Activated CD4-positive, alpha-beta T cell treated with anti-CD3 and anti-CD28 coated beads, Interleukin-10, Interleukin-2, amounts not matched to agents 100 ng/mL and 50 ng/mL, durations not matched to agents 16 hours and 8 hours (primary cell): Measurements from ENCODE around the gene SUCNR1.
A peak's percentile ranks its signal among the peaks of the same experiment; 100 is the strongest.
"Not testable (repeated sequence)": the region's sequence is repeated elsewhere in the genome, so short reads cannot be mapped to it uniquely, and the experiment has no call there.

Experiments
- DNase-seq: peaks from one replicate; pipeline ENCODE4 v3.0.0-alpha.2; 2020

SUCNR1 gene, protein sequence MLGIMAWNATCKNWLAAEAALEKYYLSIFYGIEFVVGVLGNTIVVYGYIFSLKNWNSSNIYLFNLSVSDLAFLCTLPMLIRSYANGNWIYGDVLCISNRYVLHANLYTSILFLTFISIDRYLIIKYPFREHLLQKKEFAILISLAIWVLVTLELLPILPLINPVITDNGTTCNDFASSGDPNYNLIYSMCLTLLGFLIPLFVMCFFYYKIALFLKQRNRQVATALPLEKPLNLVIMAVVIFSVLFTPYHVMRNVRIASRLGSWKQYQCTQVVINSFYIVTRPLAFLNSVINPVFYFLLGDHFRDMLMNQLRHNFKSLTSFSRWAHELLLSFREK

DNA sequence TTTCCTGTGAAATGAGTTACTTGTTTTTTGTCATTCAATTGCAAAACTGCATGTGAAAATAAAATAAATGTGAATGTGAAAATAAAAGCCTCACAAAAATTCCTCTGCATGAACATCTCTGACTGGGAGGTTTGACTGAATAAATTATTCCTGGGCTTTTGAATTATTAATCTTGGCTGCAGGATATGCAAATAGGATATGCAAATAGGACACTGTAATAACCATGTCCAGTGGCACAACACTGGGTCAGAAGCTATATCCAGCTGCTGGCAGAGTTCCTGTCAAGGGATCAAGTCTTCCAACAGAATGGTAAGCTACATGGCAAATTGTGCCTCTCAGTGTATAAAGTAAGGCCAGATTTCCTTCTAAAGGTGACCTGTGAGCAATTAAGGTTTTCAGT lies at the start of gene SUCNR1:
Gene SUCNR1 (plus strand): TSS at position 246 of the 400 bp plus-strand sequence. CDS start 6,250 bp downstream, outside the sequence.
- DNase-seq = no peak

DNA sequence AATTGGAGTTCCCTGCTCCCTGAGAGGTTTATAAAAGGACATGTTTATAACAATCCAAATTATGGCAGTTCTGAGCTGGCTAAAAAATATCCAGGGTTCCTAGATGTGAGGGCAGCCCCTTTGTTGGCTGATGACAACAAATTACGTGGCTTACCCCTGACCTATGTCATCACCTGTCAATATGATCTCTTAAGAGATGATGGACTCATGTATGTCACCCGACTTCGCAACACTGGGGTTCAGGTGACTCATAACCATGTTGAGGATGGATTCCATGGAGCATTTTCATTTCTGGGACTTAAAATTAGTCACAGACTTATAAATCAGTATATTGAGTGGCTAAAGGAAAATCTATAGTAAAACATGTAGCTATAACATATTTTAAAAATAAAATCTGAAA lies 45.6 kb upstream of the SUCNR1 start:
- DNase-seq = no peak

DNA sequence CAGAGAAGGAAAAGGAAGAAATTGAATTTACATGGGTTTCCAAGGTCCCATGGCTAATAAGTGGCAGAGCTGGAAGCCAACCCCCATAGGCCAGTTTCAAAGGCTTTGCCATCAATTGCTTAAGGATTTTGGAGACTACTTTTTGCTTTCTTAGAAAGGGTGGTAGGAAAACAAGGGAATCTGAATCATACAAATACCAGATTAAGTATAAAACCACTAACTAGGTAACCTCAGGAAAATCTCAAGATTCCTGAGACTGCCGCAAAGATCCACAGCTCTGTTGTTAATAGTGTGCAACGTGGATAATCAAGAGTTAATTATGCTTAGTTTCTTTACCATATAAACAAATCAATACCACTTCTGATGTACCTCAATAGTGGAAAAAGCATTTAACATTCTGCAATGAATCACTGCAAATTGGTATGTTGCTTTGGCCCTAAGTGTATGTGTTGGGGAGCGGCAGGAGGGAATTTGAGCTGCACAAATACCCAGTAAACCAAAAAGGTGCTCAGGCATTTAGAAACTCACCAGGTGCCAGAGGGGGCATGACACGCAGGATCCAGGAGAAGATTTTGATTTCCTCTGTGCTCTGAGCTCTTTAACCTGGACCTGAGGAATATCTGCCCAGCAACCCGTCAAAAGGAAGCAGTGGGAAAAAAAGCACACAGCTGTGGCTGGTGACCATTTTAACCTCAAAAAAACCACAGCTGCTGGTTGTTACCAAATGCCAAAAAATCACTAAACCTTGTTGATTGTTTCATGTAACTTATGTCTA lies 37.5 kb upstream of the SUCNR1 start:
- no peak for DNase-seq

DNA sequence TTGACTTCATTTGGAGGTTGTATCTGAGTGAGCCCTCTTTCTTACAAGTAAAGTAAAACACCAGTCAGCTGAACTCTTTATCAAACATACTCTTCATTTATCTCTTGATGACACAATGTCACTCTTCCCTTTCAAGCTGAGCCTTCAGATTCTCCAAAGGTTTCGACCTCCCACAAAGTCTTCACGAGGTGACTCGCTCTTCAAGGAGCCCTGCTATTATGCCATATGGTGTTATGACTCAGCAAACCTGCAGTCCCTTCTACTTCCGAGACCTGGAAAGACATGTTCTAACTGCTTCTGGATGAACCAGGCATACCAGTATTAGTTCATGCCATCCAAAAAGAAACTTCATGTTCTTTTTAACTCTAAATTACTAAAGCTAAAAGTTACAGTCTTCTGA lies 36.4 kb upstream of the SUCNR1 start:
- peak; percentile 16 for DNase-seq

DNA sequence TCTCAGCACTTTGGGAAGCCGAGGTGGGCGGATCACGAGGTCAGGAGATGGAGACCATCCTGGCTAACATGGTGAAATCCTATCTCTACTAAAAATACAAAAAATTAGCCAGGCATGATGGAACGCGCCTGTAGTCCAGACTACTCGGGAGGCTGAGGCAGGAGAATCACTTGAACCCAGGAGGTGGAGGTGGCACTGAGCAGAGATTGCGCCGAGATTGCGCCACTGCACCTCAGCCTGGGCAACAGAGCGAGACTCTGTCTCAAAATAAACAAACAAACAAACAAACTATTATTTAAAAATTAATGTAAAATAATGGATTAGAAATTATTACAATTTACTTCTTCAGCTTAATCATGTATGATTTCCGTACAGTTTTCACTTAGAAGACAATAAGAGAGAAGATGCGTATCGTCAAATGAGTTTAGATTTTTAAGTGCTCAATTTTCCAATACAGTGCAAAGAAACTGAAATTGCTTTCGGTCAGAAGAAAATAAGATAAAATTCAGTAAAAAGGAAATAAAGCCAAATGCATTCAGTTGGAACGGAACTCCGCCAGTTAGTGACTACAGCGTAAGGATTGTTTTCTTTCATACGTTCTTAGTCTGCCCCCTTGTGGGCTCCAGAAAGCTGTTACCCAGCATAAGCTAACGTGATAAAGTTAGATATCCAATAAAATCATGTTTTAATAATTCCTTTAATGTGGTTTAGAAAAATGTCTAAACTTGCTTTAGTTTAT lies 34.7 kb upstream of the SUCNR1 start:
- peak; percentile 68 for DNase-seq

DNA sequence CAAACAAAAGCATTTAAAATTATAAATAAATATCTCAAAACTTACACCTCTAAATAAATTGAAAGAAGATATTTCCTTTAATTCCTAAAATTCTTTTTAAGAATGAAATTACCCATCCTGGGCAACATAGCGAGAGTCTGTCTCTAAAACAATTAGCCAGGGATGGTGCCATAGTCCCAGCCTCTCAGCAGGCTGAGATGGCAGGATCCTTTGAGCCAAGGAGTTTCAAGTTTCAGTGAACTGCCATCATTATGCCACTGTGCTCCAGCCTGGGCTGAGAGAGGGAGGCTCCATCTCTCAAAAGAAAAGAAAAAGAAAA lies 34.2 kb upstream of the SUCNR1 start:
- DNase-seq = no peak

DNA sequence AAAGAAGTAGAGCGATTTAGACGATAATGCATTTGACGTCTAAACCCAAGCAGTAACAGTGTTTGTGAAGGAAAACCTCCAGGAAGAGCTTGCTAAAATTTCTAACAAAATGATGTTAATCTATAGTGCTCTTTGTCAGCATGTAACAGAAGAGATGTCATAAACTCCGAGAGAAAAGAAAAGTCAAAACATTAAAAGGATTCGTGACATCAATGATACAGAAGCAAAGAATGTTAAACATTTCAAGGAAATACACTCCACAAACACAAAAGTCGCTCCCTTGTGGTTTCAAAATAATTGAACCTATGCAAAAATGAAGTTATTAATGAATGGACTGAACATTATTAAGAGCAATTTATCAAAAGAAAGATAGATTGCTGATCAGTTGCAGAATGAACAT lies 31.6 kb upstream of the SUCNR1 start:
- no peak for DNase-seq

DNA sequence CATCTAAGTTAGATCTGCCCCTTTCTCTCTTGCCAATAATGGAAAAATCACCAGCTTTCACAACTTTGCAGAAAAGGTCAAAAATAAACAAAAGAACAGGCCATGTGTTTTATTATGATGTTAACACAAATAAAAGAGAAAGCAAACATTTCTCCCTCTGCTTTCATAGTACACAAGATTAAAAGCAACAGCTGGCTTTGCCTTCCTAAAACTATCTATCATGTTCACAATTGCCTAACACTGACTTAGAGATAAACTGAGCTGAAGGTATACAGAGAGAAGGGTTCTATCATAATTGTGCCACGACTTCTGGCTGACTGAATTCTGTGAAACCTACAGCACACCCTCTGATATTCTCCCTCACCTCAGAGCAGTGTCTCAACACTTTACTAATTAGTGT lies 30.2 kb upstream of the SUCNR1 start:
- no peak for DNase-seq

DNA sequence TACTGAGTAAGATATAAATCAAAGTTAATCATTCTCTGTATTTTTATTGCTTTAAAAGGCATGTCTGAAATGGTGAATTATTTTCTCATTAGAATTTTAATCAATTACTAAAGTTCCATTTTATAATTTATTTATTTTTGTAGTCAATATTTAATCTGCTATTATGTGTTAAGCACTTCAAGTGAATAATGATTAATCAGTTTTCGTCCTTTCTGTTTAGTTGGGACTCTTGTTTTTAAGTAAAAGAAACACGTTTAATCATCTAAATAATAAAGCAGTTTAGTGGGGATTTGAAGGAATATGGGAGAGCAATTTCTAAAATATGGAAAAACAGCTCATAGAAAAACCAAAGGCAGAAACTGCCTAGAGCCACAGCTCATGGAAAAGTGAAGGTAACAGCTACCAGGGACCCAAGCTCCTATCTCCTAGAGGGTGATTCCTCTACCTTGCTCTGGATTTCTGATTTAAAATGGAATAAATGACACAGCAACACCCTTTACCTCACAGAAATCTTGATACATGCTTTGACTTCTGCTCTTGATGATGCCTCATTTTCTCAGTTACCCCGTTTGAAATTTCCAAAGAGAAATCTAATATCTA lies 28.0 kb upstream of the SUCNR1 start:
- no peak for DNase-seq

DNA sequence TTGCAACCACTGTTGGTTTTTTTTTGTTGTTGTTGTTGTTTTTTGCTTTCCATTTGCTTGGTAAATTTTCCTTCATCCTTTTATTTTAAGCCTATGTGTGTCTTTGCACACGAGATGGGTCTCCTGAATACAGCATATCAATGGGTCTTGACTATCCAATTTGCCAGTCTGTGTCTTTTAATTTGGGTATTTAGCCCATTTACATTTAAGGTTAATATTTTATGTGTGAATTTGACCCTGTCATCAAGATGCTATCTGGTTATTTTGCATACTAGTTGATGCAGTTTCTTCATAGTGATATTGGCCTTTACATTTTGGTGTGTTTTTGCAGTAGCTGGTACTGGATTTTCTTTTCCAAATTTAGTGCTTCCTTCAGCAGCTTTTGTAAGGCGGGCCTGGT lies 23.4 kb upstream of the SUCNR1 start:
- not testable (repeated sequence) for DNase-seq

DNA sequence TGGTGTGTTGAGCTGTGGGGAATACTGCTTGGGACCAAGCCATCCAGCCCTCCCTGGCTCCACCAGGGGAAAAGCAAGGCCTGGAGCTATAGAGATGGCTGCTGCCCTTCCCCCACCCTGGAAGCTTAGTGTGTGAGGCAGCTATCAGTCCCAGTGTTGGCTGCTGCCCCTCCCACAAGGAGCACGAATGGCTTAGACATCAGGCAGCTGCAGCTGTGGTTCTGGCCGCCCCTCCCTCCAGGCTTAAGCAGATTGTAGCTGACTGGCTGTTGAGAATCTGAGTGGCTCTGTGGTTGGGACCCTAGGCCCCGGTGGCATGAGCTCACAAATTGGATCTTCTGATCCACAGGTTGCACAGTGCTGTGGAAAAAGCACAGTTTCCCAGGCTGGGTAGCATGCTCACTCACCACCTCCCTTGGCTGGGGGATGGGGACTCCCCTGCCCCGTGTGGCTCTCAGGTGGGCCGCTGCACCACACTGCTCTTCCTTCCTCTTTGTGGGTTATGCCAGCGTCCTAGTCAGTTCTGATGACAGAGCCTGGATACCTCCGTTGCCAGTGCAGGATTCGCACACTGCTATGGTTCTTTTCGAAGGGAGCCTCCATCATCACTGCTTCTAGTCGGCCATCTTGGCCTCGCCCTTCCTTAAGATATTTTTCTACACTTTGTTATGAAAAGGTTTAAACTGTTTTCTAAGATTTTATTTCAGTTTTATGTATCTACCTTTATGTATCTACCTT lies 21.2 kb upstream of the SUCNR1 start:
- no peak for DNase-seq

DNA sequence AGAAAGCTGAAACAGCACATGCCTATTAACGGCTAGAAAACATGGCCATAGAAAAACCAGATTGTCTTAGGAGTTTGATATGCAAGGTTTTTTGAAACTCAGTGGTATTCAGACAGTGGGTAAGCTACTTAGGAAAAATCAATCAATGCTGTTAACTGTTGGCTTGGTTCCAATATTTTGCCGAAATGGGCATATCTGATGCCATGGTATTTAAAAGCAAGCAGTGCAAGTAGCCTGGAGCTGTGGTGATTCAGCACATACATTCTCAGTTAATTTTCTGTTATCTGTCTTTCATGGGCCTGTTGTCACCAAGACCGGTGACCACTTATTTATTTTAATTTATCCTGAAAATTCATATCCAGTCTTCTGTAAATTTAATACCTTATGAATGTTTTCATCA lies 17.3 kb upstream of the SUCNR1 start:
- no peak for DNase-seq

DNA sequence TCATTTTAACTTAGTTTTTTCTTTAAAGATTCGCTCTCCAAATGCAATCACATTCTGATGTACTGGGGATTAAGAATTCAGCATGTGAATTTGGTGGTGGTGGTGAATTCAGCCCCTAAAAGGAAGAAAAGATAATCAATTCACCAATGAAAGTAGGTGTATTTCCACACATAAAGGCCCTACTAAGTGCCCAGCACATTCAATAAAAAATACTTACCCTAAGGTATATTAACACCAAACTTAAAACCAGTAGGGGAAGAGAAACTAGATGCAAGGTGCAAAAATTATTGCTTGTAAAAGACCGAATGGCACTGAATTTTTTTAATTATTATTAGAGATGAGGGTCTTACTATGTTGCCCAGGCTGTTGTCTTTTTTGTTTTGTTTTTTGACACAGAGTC lies 16.8 kb upstream of the SUCNR1 start:
- DNase-seq = no peak

DNA sequence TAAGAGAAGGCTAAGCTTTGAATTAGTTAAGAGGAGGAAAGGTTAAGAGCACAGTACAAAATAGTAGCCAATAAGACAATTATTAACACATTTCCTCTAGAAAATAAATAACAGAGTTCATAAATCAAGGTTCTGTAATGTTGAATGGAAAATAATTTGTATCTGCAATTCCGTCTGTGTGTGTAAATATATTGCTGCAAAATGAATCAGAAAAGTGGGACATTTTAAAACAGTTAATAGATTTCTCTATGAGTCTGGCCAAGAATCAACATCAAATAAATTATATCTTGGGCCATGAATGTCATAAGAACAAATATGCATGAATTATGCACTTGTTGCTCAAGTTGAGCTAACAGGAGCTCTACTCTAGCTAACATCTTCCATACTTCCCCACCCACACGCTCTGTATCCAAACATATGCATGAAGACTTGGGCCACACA lies 14.2 kb upstream of the SUCNR1 start:
- no peak for DNase-seq

DNA sequence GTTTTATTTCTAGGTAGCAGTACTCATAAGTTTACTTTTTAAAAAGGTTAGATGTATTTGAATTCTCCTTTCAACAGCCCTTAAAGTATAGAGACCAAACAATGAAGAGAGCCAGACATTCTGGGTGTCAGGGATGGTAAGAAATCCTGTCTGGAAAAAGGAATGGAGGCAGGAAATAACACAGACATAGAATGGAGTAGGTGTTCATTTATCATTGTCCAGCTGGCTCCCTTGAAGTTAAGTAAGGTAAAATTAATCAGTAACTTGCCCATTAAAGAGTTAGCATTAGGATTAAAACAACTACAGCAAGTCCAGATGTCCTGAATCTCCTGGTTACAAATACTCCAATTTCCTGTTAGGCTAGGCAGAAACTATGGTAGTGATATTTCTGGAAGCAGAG lies 13.5 kb upstream of the SUCNR1 start:
- no peak for DNase-seq

DNA sequence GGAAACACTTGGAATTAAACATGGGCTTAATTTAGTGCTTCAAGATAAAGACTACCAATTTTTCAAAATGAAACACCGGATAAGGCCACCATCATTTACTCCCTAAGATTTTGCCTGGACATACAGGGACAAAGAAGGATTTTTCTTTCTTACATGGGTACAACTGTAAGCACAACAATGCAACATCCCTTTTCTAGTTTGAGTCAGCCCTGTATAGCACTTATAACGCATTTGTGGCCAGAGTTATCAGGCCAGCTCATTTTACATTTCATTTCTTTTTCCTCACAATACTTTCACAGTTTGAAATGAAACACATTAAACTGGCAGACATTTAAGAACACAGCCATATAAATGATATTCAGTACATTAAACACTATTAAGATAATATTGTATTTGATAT lies 9.8 kb upstream of the SUCNR1 start:
- DNase-seq = no peak

DNA sequence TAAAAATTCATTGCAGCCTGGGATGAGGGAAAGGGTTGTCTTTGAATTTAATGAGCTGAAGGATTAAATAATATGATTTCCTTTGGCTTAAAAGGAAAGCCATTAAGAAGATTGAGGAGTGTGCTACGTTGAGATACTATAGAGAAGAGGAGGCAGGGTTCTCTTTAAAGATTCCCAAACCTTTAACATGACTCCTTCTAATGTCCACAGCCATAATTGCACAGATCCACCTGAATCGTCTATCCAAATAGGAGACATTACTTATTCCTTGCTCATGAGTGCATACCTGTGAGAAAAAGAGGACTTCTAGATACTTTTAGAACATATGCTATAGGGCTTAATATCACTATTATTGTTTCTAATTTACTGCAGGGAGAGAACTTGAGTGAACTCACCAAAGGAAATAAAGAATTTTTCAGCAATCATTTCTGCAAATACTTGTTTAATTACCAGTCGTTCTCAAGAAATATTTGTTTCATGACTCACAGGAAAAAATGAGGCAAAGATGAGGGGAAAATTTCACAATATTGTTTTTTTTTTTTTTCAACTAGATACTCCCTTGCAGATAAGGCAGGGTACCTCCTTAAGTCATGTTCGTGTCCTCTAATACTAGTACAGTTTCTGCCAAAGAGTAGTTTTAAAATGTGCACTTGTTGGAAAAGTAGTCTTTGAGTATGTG lies 8.9 kb upstream of the SUCNR1 start:
- no peak for DNase-seq

DNA sequence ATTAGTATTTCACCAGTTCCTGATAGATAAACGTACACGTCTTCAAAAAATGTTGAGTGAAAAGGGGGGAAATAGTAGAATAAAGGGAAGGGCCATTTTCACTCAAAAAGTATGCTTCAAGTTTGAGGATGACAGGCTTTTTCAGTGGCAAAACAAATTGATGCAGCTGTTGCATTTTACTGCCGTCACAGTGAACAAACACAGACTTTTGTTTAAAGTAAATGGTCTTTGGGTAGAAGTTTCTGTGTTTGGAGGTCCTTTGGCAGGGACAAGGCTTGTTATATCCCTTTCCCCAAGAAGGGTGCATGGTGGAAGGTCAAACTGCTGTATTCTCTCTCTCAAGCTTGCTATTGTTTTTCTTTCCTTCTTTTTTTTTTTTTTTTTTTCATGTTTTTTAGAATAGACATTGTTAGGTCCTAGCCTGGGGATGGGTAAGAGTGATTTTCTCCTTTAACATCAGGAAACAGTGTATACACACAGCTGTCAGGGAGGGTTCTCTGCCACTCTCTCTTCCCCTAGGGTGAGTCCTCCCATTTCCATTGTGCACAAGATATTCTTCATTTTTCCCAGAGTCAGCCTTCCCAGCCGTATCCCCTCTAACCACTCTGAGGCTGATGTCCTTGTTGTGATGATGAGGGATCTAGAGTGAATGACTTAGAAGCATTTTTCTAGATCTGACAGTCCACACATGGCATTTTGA lies 6.6 kb upstream of the SUCNR1 start:
- no peak for DNase-seq

DNA sequence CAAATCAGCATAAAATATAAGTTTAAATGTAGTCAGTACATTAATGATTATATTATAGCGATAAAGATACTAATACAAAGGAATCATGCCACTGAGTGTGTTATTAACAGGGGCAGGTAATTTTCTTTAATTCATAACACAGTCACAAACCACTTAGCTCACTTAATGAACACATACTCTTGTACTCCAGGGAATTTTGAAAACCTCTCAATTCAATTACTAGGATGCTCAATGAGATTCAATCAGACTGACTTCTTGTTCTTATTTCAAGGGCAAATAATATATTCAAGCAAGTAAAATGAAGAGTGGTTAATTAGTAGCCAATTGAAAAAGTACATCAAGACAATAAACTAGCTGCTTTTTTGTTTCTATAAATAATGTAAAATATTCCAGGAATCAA lies 5.8 kb upstream of the SUCNR1 start:
- no peak for DNase-seq

DNA sequence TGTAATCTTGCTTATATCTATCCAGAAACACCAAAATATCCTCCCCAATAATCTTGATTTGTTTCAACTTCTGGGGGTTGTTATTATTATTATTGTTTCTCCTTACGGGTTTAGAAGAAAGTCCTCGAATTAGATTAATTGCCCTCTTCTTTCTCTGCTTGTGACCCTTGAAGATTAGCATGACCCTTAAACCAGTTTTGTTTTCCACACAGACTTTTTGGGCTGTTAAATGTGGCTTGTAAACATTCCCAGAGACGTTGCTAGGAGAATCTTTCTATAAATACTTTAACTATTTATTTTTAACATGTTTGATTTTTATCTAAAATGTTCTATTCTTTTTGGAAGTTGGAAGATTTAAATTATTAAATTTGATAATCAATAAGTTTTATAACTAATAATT lies 4.3 kb upstream of the SUCNR1 start:
- DNase-seq = no peak

DNA sequence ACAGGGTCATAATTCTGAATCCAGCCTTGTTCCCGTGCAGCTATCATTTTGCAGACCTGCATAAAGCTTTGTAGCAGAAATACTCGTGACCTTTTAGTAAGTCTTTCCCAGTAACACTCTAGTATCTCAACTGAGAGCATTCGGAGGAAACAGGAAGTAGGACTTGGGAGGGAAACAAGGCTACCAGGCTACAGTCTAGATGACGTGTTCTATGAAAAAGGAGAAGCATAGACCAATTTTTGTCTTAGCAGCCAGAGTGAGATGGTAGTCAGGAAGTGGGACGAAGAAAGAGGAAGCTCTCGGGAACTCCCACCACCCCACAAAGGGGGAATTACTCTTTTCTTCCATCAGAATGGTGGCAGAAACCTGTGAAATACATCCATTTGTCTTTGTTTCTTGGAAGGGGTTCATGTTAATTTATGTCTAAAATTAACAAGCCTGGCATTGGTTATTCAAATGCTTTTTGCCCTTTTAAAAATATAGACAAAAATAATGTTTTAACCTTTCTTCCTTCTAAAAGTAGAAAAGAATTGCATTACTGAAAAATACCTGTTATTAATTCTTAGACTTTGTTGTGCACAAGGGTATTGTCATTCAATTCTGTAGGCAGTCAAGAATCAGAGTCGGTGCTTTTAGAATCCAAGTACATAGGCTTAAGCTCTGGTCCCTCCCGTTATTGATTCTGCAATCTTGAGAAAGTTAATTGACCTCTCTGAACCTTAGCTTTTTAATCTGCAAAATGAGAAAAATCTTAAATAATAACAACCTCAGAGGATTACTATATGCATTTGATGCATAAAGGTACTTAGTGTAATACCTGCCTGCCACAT lies 1.6 kb upstream of the SUCNR1 start:
- DNase-seq = peak; percentile 14
